HUES6 (cell line): ENCODE measurements around the gene KANSL1.

Experiments
- H3K27ac ChIP-seq: 2 replicates; pipeline ENCODE4 v1.7.0; 2013; ENCODE audit warnings: low read depth, mild to moderate bottlenecking, low read length, inconsistent platforms
- H3K27me3 ChIP-seq: 2 replicates; pipeline ENCODE4 v1.6.1; 2013; ENCODE audit warnings: low read length; ENCODE audit not compliant: control insufficient read depth, insufficient read depth
- H3K36me3 ChIP-seq: 2 replicates; pipeline ENCODE4 v1.6.1; 2013; ENCODE audit warnings: low read length; ENCODE audit not compliant: control insufficient read depth, insufficient read depth
- H3K4me1 ChIP-seq: 2 replicates; pipeline ENCODE4 v1.6.1; 2013; ENCODE audit warnings: low read length; ENCODE audit not compliant: control insufficient read depth, insufficient read depth
- H3K4me3 ChIP-seq: 2 replicates; pipeline ENCODE4 v1.5.1; 2013; ENCODE audit warnings: low read depth, low read length
- H3K9ac ChIP-seq: one replicate; pipeline ENCODE4 v1.6.1; 2013; ENCODE audit warnings: mild to moderate bottlenecking, low read length
- H3K9me3 ChIP-seq: 2 replicates; pipeline ENCODE4 v1.6.1; 2013; ENCODE audit warnings: low read depth, low read length; ENCODE audit not compliant: control insufficient read depth, insufficient read depth

Gene KANSL1

GRCh38 chr17:46046957-46047356 lies 146.3 kb downstream of the KANSL1 start:
- Histone ChIP-seq H3K27me3 (no peaks in the 10 kb centered on the region), H3K9me3 (no peaks in the 10 kb centered on the region), H3K9ac (no peak overlapping the region), H3K4me3 (no peak overlapping the region), H3K36me3 (peaks cover 85% of the 10 kb centered on the region), H3K27ac (no peak overlapping the region), H3K4me1 (no peaks in the 10 kb centered on the region)

DNA sequence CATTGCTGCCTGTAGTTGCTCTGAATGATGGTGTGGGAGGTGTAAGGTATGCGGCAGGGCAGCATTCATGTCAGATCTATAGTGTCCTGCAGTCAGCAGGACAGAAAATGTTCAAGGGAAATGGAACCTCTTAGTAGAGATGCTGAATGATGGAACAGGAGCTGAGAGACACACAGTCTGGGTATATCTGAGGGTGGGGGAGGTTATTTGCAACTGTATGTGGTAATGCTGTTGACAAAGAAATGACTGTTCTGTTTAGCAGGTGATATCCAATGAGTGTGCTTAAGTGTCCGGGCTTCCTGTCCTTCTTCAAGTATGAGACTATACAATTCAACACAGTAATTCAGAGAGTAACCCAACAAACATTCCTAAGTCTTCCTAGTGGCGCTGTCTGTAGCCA lies 147.6 kb downstream of the KANSL1 start:
- Histone ChIP-seq H3K36me3 (peaks cover 84% of the 10 kb centered on the region), H3K4me1 (no peaks in the 10 kb centered on the region), H3K4me3 (no peak overlapping the region), H3K27ac (no peak overlapping the region), H3K27me3 (no peaks in the 10 kb centered on the region), H3K9ac (no peak overlapping the region), H3K9me3 (no peaks in the 10 kb centered on the region)

DNA sequence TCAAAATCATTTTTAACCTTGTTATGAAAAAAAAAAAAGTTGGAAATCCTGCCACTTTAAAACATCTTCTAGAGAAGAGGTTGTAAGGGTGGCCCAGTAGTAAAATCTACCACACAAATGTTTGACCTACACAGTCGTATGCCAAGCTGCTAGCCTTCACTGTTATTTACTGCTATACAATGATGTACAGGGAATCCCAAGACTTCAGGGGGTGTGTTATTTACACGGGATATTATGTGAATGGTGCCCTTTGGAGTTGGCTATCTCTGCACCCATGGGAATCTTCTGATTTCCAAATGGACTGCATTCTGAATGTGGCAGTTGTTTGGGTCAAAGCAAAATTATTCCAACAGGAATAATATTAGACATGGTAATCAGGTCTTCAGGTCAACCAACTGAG lies 148.2 kb downstream of the KANSL1 start:
- Histone ChIP-seq H3K4me3 (no peak overlapping the region), H3K27me3 (no peaks in the 10 kb centered on the region), H3K27ac (no peak overlapping the region), H3K9me3 (no peaks in the 10 kb centered on the region), H3K36me3 (peaks cover 84% of the 10 kb centered on the region), H3K9ac (no peak overlapping the region), H3K4me1 (no peaks in the 10 kb centered on the region)

DNA sequence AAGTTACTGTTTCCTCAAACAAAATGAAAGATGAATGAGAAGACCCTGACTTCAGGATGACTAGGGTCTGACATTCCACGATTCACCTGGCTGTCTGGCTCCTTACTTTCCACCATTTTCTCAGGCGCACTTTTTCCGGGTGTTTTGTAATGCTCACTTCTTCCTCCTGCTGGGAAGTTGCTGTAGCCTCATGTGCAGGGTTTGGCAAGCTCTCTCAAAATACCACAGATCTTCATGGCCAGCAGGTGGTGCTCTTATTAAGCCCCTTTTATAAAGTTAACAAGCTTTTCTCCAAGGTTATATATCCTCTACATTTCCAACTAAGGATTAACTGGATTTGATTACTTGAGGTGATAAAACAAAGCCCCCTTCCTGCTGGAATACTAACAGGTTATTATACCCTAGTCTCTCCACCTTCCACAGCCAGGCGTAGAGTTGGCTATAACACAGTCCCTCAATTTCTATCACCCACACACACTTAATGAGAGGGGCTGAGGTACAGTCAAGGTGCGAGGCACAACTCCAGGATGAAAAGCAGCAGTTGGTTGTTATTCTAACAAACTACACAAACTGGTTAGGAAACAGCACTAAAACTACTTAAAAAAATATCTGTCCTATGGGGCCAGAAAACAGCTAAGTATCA lies 148.8 kb downstream of the KANSL1 start:
- Histone ChIP-seq H3K4me1 (no peaks in the 10 kb centered on the region), H3K27me3 (no peaks in the 10 kb centered on the region), H3K9ac (no peak overlapping the region), H3K4me3 (no peak overlapping the region), H3K27ac (no peak overlapping the region), H3K9me3 (no peaks in the 10 kb centered on the region), H3K36me3 (peaks cover 85% of the 10 kb centered on the region)

- Histone ChIP-seq H3K27ac (no peak overlapping the region), H3K4me1 (no peaks in the 10 kb centered on the region), H3K9me3 (no peaks in the 10 kb centered on the region), H3K9ac (no peak overlapping the region), H3K4me3 (no peak overlapping the region), H3K36me3 (peaks cover 86% of the 10 kb centered on the region), H3K27me3 (no peaks in the 10 kb centered on the region)
Measured at GRCh38 chr17:46043606-46044005, 149.6 kb downstream of the KANSL1 start.

GRCh38 chr17:46042925-46043324 lies 150.3 kb downstream of the KANSL1 start:
- peaks cover 86% of the 10 kb centered on the region for H3K36me3 ChIP-seq
- H3K27ac ChIP-seq: no peak overlapping the region
- H3K4me3 ChIP-seq: no peak overlapping the region
- H3K4me1 ChIP-seq: no peaks in the 10 kb centered on the region
- no peak overlapping the region for H3K9ac ChIP-seq
- no peaks in the 10 kb centered on the region for H3K27me3 ChIP-seq
- no peaks in the 10 kb centered on the region for H3K9me3 ChIP-seq

DNA sequence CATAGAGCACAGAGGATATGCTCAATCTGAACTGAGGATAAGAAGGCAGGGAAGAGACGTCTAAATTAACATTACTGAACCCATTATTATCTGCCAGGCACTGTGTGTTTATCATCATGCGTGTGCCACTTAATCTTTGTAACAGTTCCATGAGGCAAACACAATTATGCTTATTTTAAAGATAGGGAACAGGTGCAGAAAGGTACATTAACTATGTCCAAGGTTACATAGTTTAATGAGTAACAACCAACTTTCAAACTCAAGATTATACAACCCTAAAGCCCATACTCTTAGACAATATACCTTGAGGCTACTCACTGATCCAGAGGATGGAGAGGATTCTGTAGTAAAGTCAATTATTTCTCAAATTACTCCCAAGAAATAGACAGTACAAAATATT lies 151.0 kb downstream of the KANSL1 start:
- peaks cover 86% of the 10 kb centered on the region for H3K36me3 ChIP-seq
- no peaks in the 10 kb centered on the region for H3K4me1 ChIP-seq
- H3K9me3 ChIP-seq: no peaks in the 10 kb centered on the region
- no peak overlapping the region for H3K4me3 ChIP-seq
- H3K27me3 ChIP-seq: no peaks in the 10 kb centered on the region
- no peak overlapping the region for H3K9ac ChIP-seq
- H3K27ac ChIP-seq: no peak overlapping the region

DNA sequence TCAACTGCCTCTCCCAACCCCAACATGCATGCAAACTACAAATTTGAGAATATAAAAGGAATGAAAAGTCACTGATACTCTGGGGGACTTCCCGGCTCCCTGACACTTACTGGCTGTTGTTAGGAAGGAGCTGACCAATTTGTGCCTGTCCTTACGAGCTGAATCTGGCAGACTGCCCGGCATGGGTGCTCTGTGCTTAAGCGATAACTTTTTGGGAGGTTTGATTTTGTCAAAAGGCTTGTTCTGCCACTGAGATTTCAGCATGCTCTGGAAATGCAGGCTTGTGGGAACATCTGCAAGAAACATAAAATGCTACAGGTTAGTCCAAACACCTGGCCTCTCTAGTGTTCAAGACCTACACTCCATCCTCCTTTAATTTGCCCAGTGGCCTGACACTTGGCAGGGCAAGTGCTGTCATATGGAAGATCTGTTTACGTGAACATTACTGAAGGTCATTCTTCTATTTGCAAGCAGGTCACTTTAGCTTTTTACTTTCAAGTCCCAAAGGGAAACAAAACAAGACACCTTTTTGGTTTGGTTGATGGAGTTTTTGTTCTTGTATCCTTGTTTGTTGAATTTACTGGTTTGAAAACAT lies 153.5 kb downstream of the KANSL1 start:
- no peak overlapping the region for H3K9ac ChIP-seq

GRCh38 chr17:46038937-46039336 lies 154.3 kb downstream of the KANSL1 start:
- no peak overlapping the region for H3K27ac ChIP-seq
- no peaks in the 10 kb centered on the region for H3K9me3 ChIP-seq
- peaks cover 96% of the 10 kb centered on the region for H3K36me3 ChIP-seq
- H3K4me1 ChIP-seq: no peaks in the 10 kb centered on the region
- H3K27me3 ChIP-seq: no peaks in the 10 kb centered on the region
- no peak overlapping the region for H3K9ac ChIP-seq
- H3K4me3 ChIP-seq: no peak overlapping the region

More for the DNA sequence above, 153.5 kb downstream of the KANSL1 start:
- H3K9me3 ChIP-seq: no peaks in the 10 kb centered on the region
- H3K27me3 ChIP-seq: no peaks in the 10 kb centered on the region
- peaks cover 95% of the 10 kb centered on the region for H3K36me3 ChIP-seq
- no peaks in the 10 kb centered on the region for H3K4me1 ChIP-seq
- H3K27ac ChIP-seq: no peak overlapping the region
- H3K4me3 ChIP-seq: no peak overlapping the region

GRCh38 chr17:46038414-46038813 lies 154.8 kb downstream of the KANSL1 start:
- Histone ChIP-seq H3K36me3 (peaks cover 96% of the 10 kb centered on the region), H3K9ac (no peak overlapping the region), H3K27ac (no peak overlapping the region), H3K4me1 (no peaks in the 10 kb centered on the region), H3K27me3 (no peaks in the 10 kb centered on the region), H3K4me3 (no peak overlapping the region), H3K9me3 (no peaks in the 10 kb centered on the region)

DNA sequence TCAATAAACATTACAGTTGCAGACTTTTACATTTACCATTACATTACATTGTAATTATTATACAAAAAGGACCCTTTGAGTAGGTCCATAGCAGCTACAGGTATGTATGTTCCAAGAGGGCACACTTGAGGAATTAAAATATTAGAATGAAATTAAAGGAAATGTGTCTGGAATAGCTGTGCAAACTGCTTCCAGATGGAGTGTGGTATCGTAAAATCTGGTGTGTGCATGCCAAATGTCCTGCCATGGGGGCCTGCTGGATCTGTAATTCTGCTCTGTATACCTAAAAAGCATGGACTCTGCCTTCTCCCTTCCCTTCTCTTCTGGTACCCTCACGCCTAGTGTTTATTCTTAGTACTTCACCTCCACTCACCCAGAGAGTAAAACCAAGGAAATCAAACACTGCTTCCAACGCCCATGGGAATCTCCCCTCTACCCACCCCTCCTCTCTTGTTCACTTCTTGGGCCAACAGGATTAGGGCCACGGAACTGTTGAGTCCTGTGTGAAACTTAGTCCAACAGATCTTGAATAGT lies 155.4 kb downstream of the KANSL1 start:
- Histone ChIP-seq H3K27ac (no peak overlapping the region), H3K9ac (no peak overlapping the region), H3K36me3 (peaks cover 96% of the 10 kb centered on the region), H3K4me3 (no peak overlapping the region), H3K27me3 (no peaks in the 10 kb centered on the region), H3K4me1 (no peaks in the 10 kb centered on the region), H3K9me3 (no peaks in the 10 kb centered on the region)
